ENCODE data around the gene COMMD3. TPM values are rescaled to one million over a fixed set of nuclear protein-coding genes. Genes with fewer than 3 reads are reported as not detected.

Gene COMMD3
- total and polyA plus RNA-seq, 2 of the 8 experiments (the other 6 are each of a cell fraction or from before 2014, with no cell fraction given): 2.3 to 2.7 TPM

- TF ChIP-seq ATF2 (IDR thresholded peaks at IDR 0.05; ENCODE audit: low read length) (no peak), KDM1A (IDR thresholded peaks at IDR 0.05; ENCODE audit: borderline replicate concordance, low read length) (no peak), CHD7 (IDR thresholded peaks at IDR 0.05; ENCODE audit: insufficient replicate concordance, low read length) (no peak), TAF1 (IDR thresholded peaks at IDR 0.05; ENCODE audit: low read depth, low read length) (no peak), CEBPB (IDR thresholded peaks at IDR 0.05; ENCODE audit: low read depth, low read length) (no peak)
Observed at GRCh38 chr10:22345301-22346095, 29.3 kb downstream of the COMMD3 start, which contains the start of gene SPAG6 (continued).

Measured in H1 (cell line).